HEK293T (cell line): ENCODE results near the gene RAB11FIP3.

Experiments used
- ARNT ChIP-seq: fragments of 450-650 bp; IDR thresholded peaks from 2 replicates; pipeline ENCODE4 v1.6.1; 2017; ENCODE audit warnings: mild to moderate bottlenecking
- BHLHE40 ChIP-seq: fragments of 450-650 bp; IDR thresholded peaks from 2 replicates; pipeline ENCODE4 v1.6.1; 2016; ENCODE audit warnings: mild to moderate bottlenecking, moderate library complexity, borderline replicate concordance
- ELF4 ChIP-seq: fragments of 450-650 bp; IDR thresholded peaks from 2 replicates; pipeline ENCODE4 v1.6.1; 2017; ENCODE audit warnings: antibody characterized with exemption
- FOXA1 ChIP-seq: fragments of 450-650 bp; IDR thresholded peaks from 2 replicates; pipeline ENCODE4 v1.6.1; 2016; ENCODE audit warnings: mild to moderate bottlenecking
- FOXM1 ChIP-seq: fragments of 450-650 bp; IDR thresholded peaks from 2 replicates; pipeline ENCODE4 v1.6.1; 2017; ENCODE audit warnings: mild to moderate bottlenecking, borderline replicate concordance
- HDGF ChIP-seq: fragments of 450-650 bp; IDR thresholded peaks from 2 replicates; pipeline ENCODE4 v1.6.1; 2017; ENCODE audit warnings: antibody characterized with exemption, borderline replicate concordance
- PKNOX1 ChIP-seq: fragments of 450-650 bp; IDR thresholded peaks from 2 replicates; pipeline ENCODE4 v1.6.1; 2016
- SP1 ChIP-seq: fragments of 450-650 bp; IDR thresholded peaks from 2 replicates; pipeline ENCODE4 v1.6.1; 2017
- TARDBP ChIP-seq: fragments of 450-650 bp; IDR thresholded peaks from 2 replicates; pipeline ENCODE4 v1.6.1; 2016
- ZNF384 ChIP-seq: fragments of 450-650 bp; IDR thresholded peaks from 2 replicates; pipeline ENCODE4 v1.6.1; 2016

GRCh38 chr16:396199-396598 lies 29.2 kb upstream of the RAB11FIP3 start:
- TF ChIP-seq TARDBP (no peak), SP1 (no peak), FOXA1 (no peak), ELF4 (no peak), FOXM1 (no peak), BHLHE40 (no peak), ARNT (no peak), PKNOX1 (no peak), HDGF (no peak), ZNF384 (no peak)
